HepG2 (cell line): Measurements from ENCODE around the gene SMYD1.

ENCODE experiments used
- ELF1 ChIP-seq: sonication (generic); formaldehyde crosslinking; IDR thresholded peaks from 2 replicates; pipeline ENCODE4 v1.4.0; 2020; ENCODE audit warnings: missing genetic modification reagents
- FOXJ3 ChIP-seq: sonication (generic); formaldehyde crosslinking; IDR thresholded peaks from 2 replicates; pipeline ENCODE4 v1.4.0; 2020; ENCODE audit warnings: missing genetic modification reagents, mild to moderate bottlenecking, borderline replicate concordance
- GPN1 ChIP-seq: sonication (generic); formaldehyde crosslinking; IDR thresholded peaks from 2 replicates; pipeline ENCODE4 v1.5.1; 2020; ENCODE audit warnings: missing genetic modification reagents, borderline replicate concordance
- KDM1A ChIP-seq: IDR thresholded peaks from 2 replicates; pipeline ENCODE4 v1.6.1; 2016; ENCODE audit warnings: missing compliant biosample characterization
- TARDBP ChIP-seq: sonication (generic); formaldehyde crosslinking; IDR thresholded peaks from 2 replicates; pipeline ENCODE4 v1.8.0; 2022; ENCODE audit warnings: mild to moderate bottlenecking, missing genetic modification reagents
- TBL1XR1 ChIP-seq: fragments of 150-350 bp; IDR thresholded peaks from 2 replicates; pipeline ENCODE4 v1.6.1; 2014; ENCODE audit warnings: borderline replicate concordance, low read length; ENCODE audit not compliant: partially characterized antibody
- THYN1 ChIP-seq: sonication (generic); formaldehyde crosslinking; IDR thresholded peaks from 2 replicates; pipeline ENCODE4 v1.8.1; 2023; ENCODE audit warnings: low read depth, mild to moderate bottlenecking, moderate library complexity, missing genetic modification reagents, borderline replicate concordance

DNA sequence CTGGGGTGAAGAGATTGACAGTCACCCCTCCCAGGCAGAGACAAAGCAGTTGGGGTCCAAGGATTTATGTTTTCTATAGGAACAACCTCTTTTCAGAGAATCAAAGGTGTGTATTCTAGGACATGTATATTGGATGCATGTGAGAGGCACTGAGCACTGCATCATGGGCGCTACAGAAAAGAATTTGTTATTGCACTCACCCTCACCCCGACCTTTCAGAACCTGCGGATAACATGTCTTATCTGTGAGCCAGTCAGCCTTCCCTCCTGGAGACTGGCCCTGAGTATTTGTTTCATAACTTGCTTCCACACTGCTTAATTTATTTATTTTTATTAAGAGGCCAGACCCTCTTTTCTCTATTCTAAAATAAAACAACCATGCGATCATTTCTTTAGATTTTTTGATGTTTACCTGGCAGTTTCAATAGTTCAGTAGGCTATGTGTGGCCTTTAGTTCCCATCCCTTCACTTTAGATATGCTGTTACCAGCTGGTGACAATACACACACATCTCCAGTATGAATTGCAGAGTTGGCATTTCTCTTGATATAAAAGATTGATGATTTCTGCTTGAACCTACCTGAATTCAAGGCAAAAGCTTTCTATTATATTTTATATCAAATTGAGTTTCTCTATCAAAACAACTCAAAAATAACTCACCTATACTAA, 30.4 kb downstream of the SMYD1 start:
- no peak for TF ChIP-seq ELF1 (CRISPR knock-in tag)
- TF ChIP-seq GPN1 (CRISPR knock-in tag) = no peak
- no peak for TF ChIP-seq TBL1XR1
- TF ChIP-seq FOXJ3 (CRISPR knock-in tag) = no peak
- no peak for TF ChIP-seq THYN1
- TF ChIP-seq KDM1A (CRISPR knock-in tag) = no peak
- TF ChIP-seq TARDBP (CRISPR knock-in tag) = no peak
